Adrenal gland (tissue), 12 donors: ENCODE measurements around the gene FAM174A. TPM values are rescaled to one million over a fixed set of nuclear protein-coding genes. Genes with fewer than 3 reads are reported as not detected.

ENCODE experiments used
- DNase-seq, 7 donors: peaks; one replicate each; pipeline ENCODE4 v3.0.0-alpha.2; 2019 to 2020
- H3K27ac ChIP-seq, 5 donors: fragments of 200-600 bp; sonication (generic) in 4 of 5; 1 replicate in 3 of 5; 2 replicates in 2 of 5; pipeline versions ENCODE4 v1.5.1 to v1.8.0; 2016 to 2020; ENCODE audit warnings: mild to moderate bottlenecking in 1 of 5
- H3K27me3 ChIP-seq: fragments of 200-600 bp; 2 replicates; pipeline ENCODE4 v1.8.0; 2021
- H3K36me3 ChIP-seq, 2 donors: fragments of 200-600 bp; replicated peaks in 1 of 2; 1 replicate in 1 of 2; 2 replicates in 1 of 2; pipeline versions ENCODE4 v1.5.1 to v1.8.0; 2018 to 2022
- H3K4me1 ChIP-seq, 2 donors: fragments of 200-600 bp; replicated peaks in 1 of 2; 1 replicate in 1 of 2; 2 replicates in 1 of 2; pipeline versions ENCODE4 v1.5.1 to v1.8.0; 2018 to 2021
- H3K4me3 ChIP-seq, 4 donors: fragments of 200-600 bp; sonication (generic) in 3 of 4; one replicate each; pipeline ENCODE4 v1.5.1; 2016 to 2018
- H3K9me3 ChIP-seq, 3 donors: fragments of 200-600 bp; sonication (generic) in 1 of 3; replicated peaks in 1 of 3; 1 replicate in 2 of 3; 2 replicates in 1 of 3; pipeline versions ENCODE4 v1.5.1 to v1.8.0; 2016 to 2021
- CTCF ChIP-seq, 6 experiments: fragments of 450-650 bp in 4 of 6; fragments of 200-600 bp in 2 of 6; sonication (generic) in 1 of 6; IDR thresholded peaks; 1 replicate in 5 of 6; 2 replicates in 1 of 6; pipeline versions ENCODE4 v1.5.1 to v1.8.0; 2016 to 2021; ENCODE audit warnings: antibody characterized with exemption in 6 of 6, mild to moderate bottlenecking in 2 of 6, moderate library complexity in 1 of 6
- POLR2A ChIP-seq, 2 donors: fragments of 450-650 bp; IDR thresholded peaks; one replicate each; pipeline ENCODE4 v1.6.1; 2017; ENCODE audit warnings: antibody characterized with exemption in 2 of 2, mild to moderate bottlenecking in 2 of 2, moderate library complexity in 1 of 2
- WGBS, 4 donors: extraction: QIAGEN DNeasy Blood & Tissue Kit in 2 of 4; methylation state at CpG; one replicate each; pipeline versions ENCODE4 v1.1.5 to v1.1.7; 2013 to 2017; 5-methylcytosine and 5-hydroxymethylcytosine counted together
- intact Hi-C, 2 donors: fragments of 100-400 bp; cut with DNase I; formaldehyde crosslinking; loops; one replicate each; pipeline versions ENCODE4 v1.14.1 to v1.15.0; 2022 to 2023
- polyA plus RNA-seq, 3 donors: library from polyadenylated mRNA; stranded (reverse); fragments of 200-250 nt in 2 of 3; fragments of 350-450 nt in 1 of 3; fragmentation: Illumina TruSeq in 1 of 3; extraction: RNeasy Lipid Tissue Mini Kit (QIAGEN cat#74804) in 1 of 3; gene quantifications; one replicate each; pipeline ENCODE4 v1.2.3, GENCODE V29; 2013 to 2014
- total RNA-seq, 9 donors: library from RNA; depleted of rRNA in 4 of 9; stranded (reverse); fragments of >200 nt in 4 of 9; fragments of 120-200 nt in 1 of 9; fragmentation: NEBNext Ultra II Directional in 1 of 9; extraction: Animal tissue kit (Norgen Biotek cat#: 25700) in 1 of 9; gene quantifications; one replicate each; pipeline versions ENCODE4 v1.1.0 to v1.2.4, GENCODE V29; 2013 to 2023
- donor health status: healthy with polysubstance abuse.
- donor health status: Bipolar disorder and iron deficiency.
- donor health status: DM: yes; HTN: yes; CAD: no.
- donor health status: DM: no; HTN: no; CAD: no.
- donor health status: DM: no; HTN: no; CAD: no.
- donor health status: DM: yes; HTN: yes; CAD: no.

Gene FAM174A
- total and polyA plus RNA-seq, 12 donors: 10.9 to 109 (median 27.2) TPM

GRCh38 chr5:100518377-100518776 is 16.8 kb upstream of the FAM174A start:
- TF ChIP-seq CTCF (IDR thresholded peaks at IDR 0.05) (no peak), POLR2A (IDR thresholded peaks at IDR 0.05) (no peak)
- no peak for DNase-seq
- Histone ChIP-seq H3K36me3 (no peaks in the 10 kb centered on the region), H3K4me3 (no peak overlapping the region), H3K27ac (no peak overlapping the region), H3K9me3 (peaks cover 0 to 4% (median 0%) of the 10 kb centered on the region in 3 donors), H3K4me1 (no peaks in the 10 kb centered on the region), H3K27me3 (no peaks in the 10 kb centered on the region)
- intact Hi-C loops: no loop called here
- 92 to 96% (median 93%) methylated on average over 3 of the region's 3 CpGs for WGBS, 4 donors

GRCh38 chr5:100519075-100519474 is 16.1 kb upstream of the FAM174A start:
- Histone ChIP-seq H3K27me3 (no peaks in the 10 kb centered on the region), H3K4me3 (no peak overlapping the region), H3K9me3 (peaks cover 0 to 4% (median 0%) of the 10 kb centered on the region in 3 donors), H3K27ac (no peak overlapping the region), H3K36me3 (no peaks in the 10 kb centered on the region), H3K4me1 (no peaks in the 10 kb centered on the region)
- no peak for DNase-seq
- TF ChIP-seq POLR2A (IDR thresholded peaks at IDR 0.05) (no peak), CTCF (IDR thresholded peaks at IDR 0.05) (no peak)
- intact Hi-C loops: no loop called here

- no peak for DNase-seq
- Histone ChIP-seq H3K4me3 (no peak overlapping the region), H3K4me1 (no peaks in the 10 kb centered on the region), H3K9me3 (peaks cover 0 to 4% (median 0%) of the 10 kb centered on the region in 3 donors), H3K27me3 (no peaks in the 10 kb centered on the region), H3K36me3 (no peaks in the 10 kb centered on the region), H3K27ac (no peak overlapping the region)
- intact Hi-C loops: no loop called here
- TF ChIP-seq POLR2A (IDR thresholded peaks at IDR 0.05): no peak
- no peak for TF ChIP-seq CTCF (IDR thresholded peaks at IDR 0.05)
- 73 to 100% (median 83%) methylated on average over 1 of the region's 1 CpG for WGBS, 4 donors
Measured at GRCh38 chr5:100520348-100520747, 14.8 kb upstream of the FAM174A start.

- Histone ChIP-seq H3K9me3 (no peaks in the 10 kb centered on the region), H3K27me3 (no peaks in the 10 kb centered on the region), H3K4me1 (peaks cover 24 to 45% of the 10 kb centered on the region in 2 donors), H3K4me3 (no peak overlapping the region), H3K27ac (no peak overlapping the region), H3K36me3 (no peaks in the 10 kb centered on the region)
- DNase-seq: no peak
- 83 to 95% (median 89%) methylated on average over 1 of the region's 1 CpG for WGBS, 4 donors
- intact Hi-C loops: no loop called here
- TF ChIP-seq CTCF (IDR thresholded peaks at IDR 0.05): no peak
Measured at GRCh38 chr5:100537946-100538345, 2.8 kb downstream of the FAM174A start.
